ENCODE data around the gene SMIM12.

DNA sequence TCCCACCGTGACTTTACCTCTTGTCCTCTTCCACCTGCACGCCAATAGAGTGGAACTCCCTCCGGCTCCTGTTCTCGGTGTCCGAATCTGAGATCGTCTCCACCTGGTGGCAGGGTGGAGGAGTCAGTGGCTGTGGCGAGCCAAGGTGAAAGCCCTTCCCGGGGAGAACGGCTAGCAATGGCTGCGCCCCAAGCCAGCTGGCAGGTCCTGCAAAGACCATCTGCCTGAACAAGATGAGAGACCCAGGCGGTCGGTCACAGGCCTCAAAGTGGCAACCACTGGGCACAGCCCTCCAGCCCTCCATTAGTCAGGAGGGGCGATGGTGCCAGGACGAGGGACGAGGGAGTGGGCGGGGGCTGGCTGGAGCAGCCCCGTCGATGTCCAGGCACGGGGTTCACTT, 25.4 kb upstream of the SMIM12 start:
- TF ChIP-seq POLR2A (IDR thresholded peaks at IDR 0.05) (no peak), EP300 (IDR thresholded peaks at IDR 0.05) (no peak), POLR2AphosphoS5 (IDR thresholded peaks at IDR 0.05) (no peak)
- TF ChIP-seq, protein P1, sequence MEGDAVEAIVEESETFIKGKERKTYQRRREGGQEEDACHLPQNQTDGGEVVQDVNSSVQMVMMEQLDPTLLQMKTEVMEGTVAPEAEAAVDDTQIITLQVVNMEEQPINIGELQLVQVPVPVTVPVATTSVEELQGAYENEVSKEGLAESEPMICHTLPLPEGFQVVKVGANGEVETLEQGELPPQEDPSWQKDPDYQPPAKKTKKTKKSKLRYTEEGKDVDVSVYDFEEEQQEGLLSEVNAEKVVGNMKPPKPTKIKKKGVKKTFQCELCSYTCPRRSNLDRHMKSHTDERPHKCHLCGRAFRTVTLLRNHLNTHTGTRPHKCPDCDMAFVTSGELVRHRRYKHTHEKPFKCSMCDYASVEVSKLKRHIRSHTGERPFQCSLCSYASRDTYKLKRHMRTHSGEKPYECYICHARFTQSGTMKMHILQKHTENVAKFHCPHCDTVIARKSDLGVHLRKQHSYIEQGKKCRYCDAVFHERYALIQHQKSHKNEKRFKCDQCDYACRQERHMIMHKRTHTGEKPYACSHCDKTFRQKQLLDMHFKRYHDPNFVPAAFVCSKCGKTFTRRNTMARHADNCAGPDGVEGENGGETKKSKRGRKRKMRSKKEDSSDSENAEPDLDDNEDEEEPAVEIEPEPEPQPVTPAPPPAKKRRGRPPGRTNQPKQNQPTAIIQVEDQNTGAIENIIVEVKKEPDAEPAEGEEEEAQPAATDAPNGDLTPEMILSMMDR (IDR thresholded peaks at IDR 0.05) = no peak
